Immature natural killer cell (primary cell): Measurements from ENCODE around the gene SCLY. TPM values are rescaled to one million over a fixed set of nuclear protein-coding genes. Genes with fewer than 3 reads are reported as not detected.
"Not testable (repeated sequence)": the region's sequence is repeated elsewhere in the genome, so short reads cannot be mapped to it uniquely, and the experiment has no call there.

Source experiments
- DNase-seq, 3 donors: peaks; one replicate each; pipeline ENCODE4 v3.0.0; 2022; ENCODE audit warnings: mixed read lengths in 1 of 3
- H3K27ac Mint-ChIP-seq, 6 donors: one replicate each; pipeline ENCODE4 v1.8.0; 2020; ENCODE audit warnings: mixed read lengths in 6 of 6, mild to moderate bottlenecking in 5 of 6, inconsistent platforms in 4 of 6, moderate library complexity in 3 of 6
- H3K27me3 Mint-ChIP-seq, 3 donors: one replicate each; pipeline ENCODE4 v1.8.0; 2020 to 2021; ENCODE audit warnings: low read depth in 3 of 3, mild to moderate bottlenecking in 3 of 3, mixed read lengths in 3 of 3, moderate library complexity in 3 of 3, inconsistent platforms in 1 of 3
- H3K36me3 Mint-ChIP-seq, 3 donors: one replicate each; pipeline ENCODE4 v1.8.0; 2020; ENCODE audit warnings: mixed read lengths in 3 of 3, inconsistent platforms in 2 of 3, mild to moderate bottlenecking in 2 of 3
- H3K4me1 Mint-ChIP-seq, 2 donors: one replicate each; pipeline ENCODE4 v1.8.0; 2020; ENCODE audit warnings: inconsistent platforms in 2 of 2, mild to moderate bottlenecking in 2 of 2, mixed read lengths in 2 of 2, moderate library complexity in 1 of 2
- H3K4me3 Mint-ChIP-seq, 5 donors: one replicate each; pipeline ENCODE4 v1.8.0; 2020; ENCODE audit warnings: mild to moderate bottlenecking in 5 of 5, mixed read lengths in 5 of 5, inconsistent platforms in 3 of 5, moderate library complexity in 3 of 5
- H3K9me3 Mint-ChIP-seq, 6 donors: one replicate each; pipeline ENCODE4 v1.8.0; 2020; ENCODE audit warnings: mild to moderate bottlenecking in 6 of 6, mixed read lengths in 6 of 6, inconsistent platforms in 4 of 6, moderate library complexity in 3 of 6
- polyA plus RNA-seq, 3 donors: library from polyadenylated mRNA; unstranded; fragments of 300-500 nt; fragmentation: Illumina TruSeq; gene quantifications; one replicate each; pipeline ENCODE4 v1.2.3, GENCODE V29; 2021

SCLY gene
- polyA plus RNA-seq, 3 donors from 2014 or later, result 12.1 to 15.8 (median 12.8) TPM

DNA sequence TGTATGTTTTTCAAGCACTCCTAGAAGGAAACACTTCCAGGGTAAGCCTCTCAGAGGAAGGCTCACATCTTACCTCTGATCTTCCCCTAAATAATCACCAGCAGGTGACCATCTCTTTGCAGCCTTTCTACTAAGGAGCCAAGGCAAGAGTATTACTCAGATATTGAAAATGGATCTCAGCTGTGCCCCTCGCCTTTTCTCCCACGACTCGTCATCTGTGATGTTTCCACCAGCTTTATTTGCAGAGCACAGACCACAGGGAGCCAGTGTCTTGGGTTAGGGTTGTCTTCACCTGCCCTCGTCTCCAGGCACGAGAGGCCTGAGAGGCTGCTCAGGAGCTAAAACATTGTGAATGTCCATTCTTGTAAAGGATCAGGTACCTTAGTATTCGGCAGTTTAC, 16.9 kb upstream of the SCLY start:
- Mint-ChIP-seq H3K4me3 (no peak overlapping the region), H3K27me3 (peaks cover 0 to 10% (median 4%) of the 10 kb centered on the region in 3 donors), H3K36me3 (peaks cover 16 to 43% (median 20%) of the 10 kb centered on the region in 3 donors), H3K27ac (peak overlapping the region in 5 of 6 donors; percentile 26 to 63 (median 42)), H3K9me3 (peaks cover 0 to 7% (median 0%) of the 10 kb centered on the region in 6 donors), H3K4me1 (peaks cover 2 to 6% of the 10 kb centered on the region in 2 donors)
- no peak for DNase-seq

- H3K36me3 Mint-ChIP-seq, result peaks cover 11 to 39% (median 20%) of the 10 kb centered on the region in 3 donors
- peaks cover 0 to 6% of the 10 kb centered on the region in 2 donors for H3K4me1 Mint-ChIP-seq
Observed at GRCh38 chr2:238045575-238045974, 15.2 kb upstream of the SCLY start.

GRCh38 chr2:238046725-238047270, 14.0 kb upstream of the SCLY start:
- Mint-ChIP-seq H3K27ac (peak overlapping the region in 4 of 6 donors; percentile 14 to 76 (median 42)), H3K4me3 (no peak overlapping the region), H3K9me3 (peaks cover 0 to 7% (median 0%) of the 10 kb centered on the region in 6 donors), H3K4me1 (no peaks in the 10 kb centered on the region), H3K27me3 (peaks cover 0 to 10% (median 5%) of the 10 kb centered on the region in 3 donors), H3K36me3 (peaks cover 4 to 29% (median 17%) of the 10 kb centered on the region in 3 donors)
- DNase-seq, result no peak

More at GRCh38 chr2:238045575-238045974, 15.2 kb upstream of the SCLY start:
- H3K4me3 Mint-ChIP-seq, result no peak overlapping the region
- H3K9me3 Mint-ChIP-seq, result peaks cover 0 to 7% (median 0%) of the 10 kb centered on the region in 6 donors
- H3K27ac Mint-ChIP-seq, result peak overlapping the region in 5 of 6 donors; percentile 21 to 76 (median 48)
- no peak for DNase-seq
- peaks cover 0 to 10% (median 5%) of the 10 kb centered on the region in 3 donors for H3K27me3 Mint-ChIP-seq

- Mint-ChIP-seq H3K9me3 (peaks cover 0 to 2% (median 0%) of the 10 kb centered on the region in 6 donors), H3K4me3 (no peak overlapping the region), H3K27ac (peak overlapping the region in 1 of 6 donors; percentile 15), H3K36me3 (peaks cover 0 to 4% (median 2%) of the 10 kb centered on the region in 3 donors), H3K27me3 (peaks cover 0 to 18% (median 10%) of the 10 kb centered on the region in 3 donors), H3K4me1 (peaks cover 4 to 10% of the 10 kb centered on the region in 2 donors)
- no peak for DNase-seq
Observed at GRCh38 chr2:238053191-238053776, 7.5 kb upstream of the SCLY start.

- Mint-ChIP-seq H3K27ac (no peak overlapping the region), H3K4me1 (peaks cover 18 to 29% of the 10 kb centered on the region in 2 donors), H3K36me3 (peaks cover 2 to 9% (median 3%) of the 10 kb centered on the region in 3 donors), H3K4me3 (peak overlapping the region in 1 of 5 donors; percentile 10), H3K9me3 (no peaks in the 10 kb centered on the region), H3K27me3 (peaks cover 2 to 18% (median 8%) of the 10 kb centered on the region in 3 donors)
- DNase-seq, result no peak
Observed at GRCh38 chr2:238055841-238056240, 5.0 kb upstream of the SCLY start.

- not testable (repeated sequence) for H3K9me3 Mint-ChIP-seq, H3K36me3 Mint-ChIP-seq, DNase-seq
- Mint-ChIP-seq H3K27ac (peak overlapping the region in 3 of 6 donors; percentile 34 to 84 (median 71)), H3K27me3 (peaks cover 2 to 18% (median 8%) of the 10 kb centered on the region in 3 donors), H3K4me3 (peak overlapping the region in 2 of 5 donors; percentile 18 to 69), H3K4me1 (peaks cover 29 to 46% of the 10 kb centered on the region in 2 donors)
Observed at GRCh38 chr2:238057696-238058575, 2.9 kb upstream of the SCLY start.

DNA sequence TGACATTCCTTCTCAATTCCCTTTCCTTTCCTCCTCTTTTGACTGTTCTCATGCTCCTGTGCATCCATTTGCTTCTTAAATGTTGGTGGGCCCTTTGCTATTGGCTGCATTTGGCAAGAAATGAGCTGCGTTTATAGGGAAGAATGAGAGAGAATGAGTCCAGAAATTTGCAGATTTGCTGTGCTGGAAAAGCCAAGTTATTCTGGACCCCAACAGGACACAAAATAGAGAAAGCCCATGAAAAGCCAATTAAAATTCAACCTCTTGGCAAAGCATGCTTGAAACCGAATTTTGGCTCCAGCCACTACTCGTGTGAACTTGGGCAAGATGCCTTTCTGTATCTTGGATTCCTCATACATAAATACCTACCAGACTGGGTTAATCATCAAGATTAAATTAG, 1.3 kb upstream of the SCLY start:
- Mint-ChIP-seq H3K27me3 (peaks cover 2 to 14% (median 8%) of the 10 kb centered on the region in 3 donors), H3K27ac (peak overlapping the region in 4 of 6 donors; percentile 45 to 90 (median 86)), H3K4me3 (peak overlapping the region; percentile 87 to 97 (median 91)), H3K36me3 (peaks cover 2 to 9% (median 3%) of the 10 kb centered on the region in 3 donors), H3K4me1 (peaks cover 29 to 48% of the 10 kb centered on the region in 2 donors), H3K9me3 (no peaks in the 10 kb centered on the region)
- no peak for DNase-seq

GRCh38 chr2:238060096-238060541, 682 bp upstream of the SCLY start:
- Mint-ChIP-seq H3K9me3 (no peaks in the 10 kb centered on the region), H3K27ac (peak overlapping the region; percentile 84 to 93 (median 88)), H3K36me3 (peaks cover 4 to 9% (median 6%) of the 10 kb centered on the region in 3 donors), H3K4me1 (peaks cover 29 to 48% of the 10 kb centered on the region in 2 donors), H3K4me3 (peak overlapping the region; percentile 87 to 97 (median 91)), H3K27me3 (peaks cover 2 to 14% (median 8%) of the 10 kb centered on the region in 3 donors)
- no peak for DNase-seq

GRCh38 chr2:238061315-238062202, 758 bp downstream of the SCLY start:
- Mint-ChIP-seq H3K4me3 (peak overlapping the region; percentile 81 to 91 (median 87)), H3K27me3 (peaks cover 2 to 12% (median 4%) of the 10 kb centered on the region in 3 donors), H3K27ac (peak overlapping the region; percentile 54 to 89 (median 84)), H3K36me3 (peaks cover 6 to 15% (median 12%) of the 10 kb centered on the region in 3 donors), H3K4me1 (peaks cover 29 to 52% of the 10 kb centered on the region in 2 donors), H3K9me3 (no peaks in the 10 kb centered on the region)
- no peak for DNase-seq

GRCh38 chr2:238063414-238064189, 2.8 kb downstream of the SCLY start:
- H3K36me3 Mint-ChIP-seq, result peaks cover 9 to 29% (median 22%) of the 10 kb centered on the region in 3 donors
- no peak overlapping the region for H3K4me3 Mint-ChIP-seq
- no peak for DNase-seq
- peaks cover 0 to 4% (median 2%) of the 10 kb centered on the region in 3 donors for H3K27me3 Mint-ChIP-seq
- H3K4me1 Mint-ChIP-seq, result peaks cover 27 to 52% of the 10 kb centered on the region in 2 donors
- no peaks in the 10 kb centered on the region for H3K9me3 Mint-ChIP-seq
- H3K27ac Mint-ChIP-seq, result no peak overlapping the region

GRCh38 chr2:238064376-238064775, 3.6 kb downstream of the SCLY start:
- peaks cover 0 to 4% (median 2%) of the 10 kb centered on the region in 3 donors for H3K27me3 Mint-ChIP-seq
- no peaks in the 10 kb centered on the region for H3K9me3 Mint-ChIP-seq
- H3K4me3 Mint-ChIP-seq, result no peak overlapping the region
- peaks cover 12 to 26% (median 25%) of the 10 kb centered on the region in 3 donors for H3K36me3 Mint-ChIP-seq
- DNase-seq, result no peak
- peaks cover 27 to 55% of the 10 kb centered on the region in 2 donors for H3K4me1 Mint-ChIP-seq
- H3K27ac Mint-ChIP-seq, result no peak overlapping the region
